OCI-M2 (cell line): ENCODE results near the gene CTNNBIP1.
"Not testable (repeated sequence)": the region's sequence is repeated elsewhere in the genome, so short reads cannot be mapped to it uniquely, and the experiment has no call there.

Experiments used
- DNase-seq: peaks from one replicate; lab custom pipeline; 2025; ENCODE audit not compliant: unreplicated experiment; lab: John Stamatoyannopoulos, UW

Gene CTNNBIP1

GRCh38 chr1:9811239-9811966 is 98.7 kb downstream of the CTNNBIP1 start:
- no peak for DNase-seq

DNA sequence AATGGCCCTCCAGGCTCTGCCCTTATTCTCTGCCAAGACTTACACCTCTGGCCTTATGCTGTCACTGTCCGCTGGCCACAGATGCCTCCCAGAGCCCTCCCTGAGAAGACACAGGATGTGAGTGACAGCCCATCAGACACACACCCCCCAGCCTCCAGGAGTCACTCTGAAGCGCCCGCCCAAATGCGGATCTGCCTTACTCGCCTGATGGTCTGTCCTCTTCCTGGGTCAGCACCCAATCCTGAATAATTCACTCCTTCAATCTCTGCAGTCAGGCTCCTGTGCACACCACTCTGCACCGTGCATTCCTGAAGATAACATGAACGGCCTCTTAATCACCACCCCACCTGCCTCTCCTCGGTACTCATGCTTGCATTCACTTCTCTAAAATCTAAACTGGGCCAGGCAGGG is 101.0 kb downstream of the CTNNBIP1 start:
- DNase-seq = no peak

DNA sequence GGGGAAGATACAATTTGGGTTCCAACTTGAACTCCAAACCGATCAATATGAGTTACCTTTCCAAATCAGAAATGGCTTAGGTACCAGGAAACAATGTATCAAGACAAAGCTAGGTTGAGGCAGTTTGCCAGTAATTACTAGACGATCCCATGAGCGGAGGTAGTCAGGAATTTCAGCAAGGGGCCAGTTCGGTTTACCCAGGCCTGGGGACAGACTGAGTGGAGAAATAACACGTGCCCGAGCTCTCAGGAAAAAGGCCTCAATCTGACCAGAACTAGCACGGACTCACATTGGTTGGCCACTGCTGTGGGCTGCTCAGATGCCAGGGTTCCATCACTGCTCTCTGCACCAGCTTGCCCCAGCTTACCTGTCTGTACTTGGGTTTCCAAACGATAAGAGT is 101.6 kb downstream of the CTNNBIP1 start:
- no peak for DNase-seq

GRCh38 chr1:9807541-9807940 is 102.5 kb downstream of the CTNNBIP1 start:
- DNase-seq = no peak

DNA sequence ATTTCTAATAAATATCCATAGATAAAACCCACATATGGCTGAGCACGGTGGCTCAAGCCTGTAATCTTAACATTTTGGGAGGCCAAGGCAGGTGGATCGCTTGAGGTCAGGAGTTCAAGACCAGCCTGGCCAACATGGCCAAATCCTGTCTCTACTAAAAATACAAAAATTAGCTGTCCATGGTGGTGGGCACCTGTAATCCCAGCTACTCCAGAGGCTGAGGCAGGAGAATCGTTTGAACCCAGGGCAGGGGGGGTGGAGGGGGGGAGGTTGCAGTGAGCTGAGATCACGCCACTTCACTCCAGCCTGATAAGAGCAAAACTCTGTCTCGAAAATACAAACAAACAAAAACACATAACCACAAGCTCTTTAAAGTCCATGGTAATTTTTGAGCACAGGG is 104.1 kb downstream of the CTNNBIP1 start:
- not testable (repeated sequence) for DNase-seq

DNA sequence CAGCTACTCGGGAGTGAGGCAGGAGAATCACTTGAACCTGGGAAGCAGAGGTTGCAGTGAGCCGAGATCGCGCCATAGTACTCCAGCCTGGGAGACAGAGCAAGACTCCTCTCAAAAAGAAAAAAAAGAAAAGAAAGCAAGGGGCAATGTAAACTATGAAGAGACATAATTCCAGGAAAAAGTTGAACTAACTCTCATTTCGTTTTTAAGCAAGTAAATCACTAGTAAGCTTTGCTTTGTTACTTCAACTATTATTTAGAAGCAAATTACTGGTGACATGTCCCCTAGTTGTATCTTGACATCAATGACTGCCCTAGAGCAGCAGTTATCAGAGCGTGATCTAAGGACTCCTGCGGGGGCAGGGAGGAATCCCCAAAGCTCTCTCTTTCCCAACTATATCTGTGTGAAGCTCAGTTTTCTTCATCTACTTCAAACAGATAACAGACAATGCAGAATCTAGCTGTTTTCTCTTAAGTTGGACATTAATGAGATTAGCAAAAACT is 105.0 kb downstream of the CTNNBIP1 start:
- DNase-seq = no peak

DNA sequence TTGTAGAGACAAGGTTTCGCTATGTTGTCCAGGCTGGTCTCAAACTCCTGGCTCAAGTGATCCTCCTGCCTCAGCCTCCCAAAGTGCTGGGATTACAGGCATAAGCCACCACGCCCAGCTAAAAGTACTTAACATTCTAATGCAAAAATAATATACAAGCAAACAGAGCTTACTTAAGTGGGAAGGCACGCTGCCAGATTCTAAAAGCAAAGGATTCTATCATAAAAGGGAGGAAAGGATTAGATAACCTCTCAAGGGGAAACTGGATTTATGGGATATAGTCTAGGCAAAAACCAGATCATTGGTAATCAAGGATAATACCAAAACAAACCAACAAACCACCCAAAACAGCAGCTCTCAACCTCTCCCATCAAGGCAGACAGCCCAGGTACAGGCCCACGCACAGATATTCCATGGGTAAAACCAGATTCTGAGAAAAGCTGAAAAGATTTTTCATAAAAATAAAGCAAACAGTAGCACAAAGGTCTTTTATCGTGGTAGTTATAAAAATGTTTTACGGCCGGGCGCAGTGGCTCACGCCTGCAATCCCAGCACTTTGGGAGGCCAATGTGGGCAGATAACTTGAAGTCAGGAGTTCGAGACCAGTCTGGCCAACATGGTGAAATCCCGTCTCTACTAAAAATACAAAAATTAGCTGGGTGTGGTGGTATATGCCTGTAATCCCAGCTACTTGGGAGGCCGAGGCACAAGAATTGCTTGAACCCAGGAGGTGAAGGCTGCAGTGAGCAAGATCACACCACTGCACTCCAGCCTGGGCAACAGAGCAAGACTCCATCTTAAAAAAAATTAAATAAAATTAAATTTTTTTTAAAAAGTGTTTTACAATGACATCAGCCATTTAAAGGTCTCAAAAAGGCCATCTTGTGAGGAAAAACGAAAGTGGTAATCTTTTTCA is 106.8 kb downstream of the CTNNBIP1 start:
- DNase-seq = not testable (repeated sequence)

GRCh38 chr1:9801909-9802308 is 108.2 kb downstream of the CTNNBIP1 start:
- DNase-seq = no peak
